ENCODE results near the gene FBN2.
"Not testable (repeated sequence)": the region's sequence is repeated elsewhere in the genome, so short reads cannot be mapped to it uniquely, and the experiment has no call there.

Gene FBN2

GRCh38 chr5:128426090-128426534 lies 111.9 kb downstream of the FBN2 start:
- no peak for DNase-seq (ENCODE audit: low spot score)

- DNase-seq (ENCODE audit: low spot score), result no peak
These were observed 113.4 kb downstream of the FBN2 start for GRCh38 chr5:128424646-128425045.

GRCh38 chr5:128422612-128423011 lies 115.4 kb downstream of the FBN2 start:
- no peak for DNase-seq (ENCODE audit: low spot score)

- DNase-seq (ENCODE audit: low spot score), result no peak
These were observed 123.6 kb downstream of the FBN2 start for GRCh38 chr5:128414469-128414868.

- DNase-seq (ENCODE audit: low spot score), result no peak
These were observed 124.7 kb downstream of the FBN2 start for GRCh38 chr5:128413356-128413755.

DNA sequence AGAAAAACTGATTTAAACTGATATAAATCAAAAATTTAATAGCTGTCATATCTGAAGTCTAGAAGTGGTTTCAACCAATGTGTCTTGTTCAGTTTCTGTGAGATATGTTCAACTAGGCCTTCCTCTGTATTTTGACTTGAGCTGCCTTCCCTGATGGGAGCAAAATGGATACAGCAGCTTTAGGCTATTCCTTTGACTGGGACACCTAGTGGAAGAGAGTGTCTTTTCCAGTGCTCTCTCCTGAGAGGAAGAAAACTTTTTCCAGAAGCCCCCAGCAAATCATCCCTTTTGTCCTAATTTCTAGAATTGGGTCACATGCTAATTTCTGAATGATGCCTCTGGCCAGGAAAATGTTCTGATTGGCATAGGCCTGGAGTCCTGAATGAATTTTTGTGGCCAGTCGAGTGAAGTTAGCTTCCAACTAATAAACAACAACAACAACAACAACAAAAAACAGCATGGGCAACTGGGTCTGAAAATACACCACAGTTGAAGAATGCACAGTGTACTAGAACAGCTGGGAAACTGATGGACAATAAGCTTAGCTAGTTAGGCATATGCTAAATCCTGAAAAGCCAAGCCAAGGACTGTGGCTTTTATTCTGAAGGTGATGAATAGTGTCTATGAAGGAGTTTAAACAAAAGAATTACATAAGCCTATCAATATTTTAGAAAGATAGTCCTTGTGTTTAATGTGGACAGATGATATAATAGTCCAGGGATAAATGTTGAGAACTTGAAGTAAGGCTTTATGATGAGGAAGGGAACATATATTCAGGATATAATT lies 125.7 kb downstream of the FBN2 start:
- DNase-seq (ENCODE audit: low spot score), result no peak

DNA sequence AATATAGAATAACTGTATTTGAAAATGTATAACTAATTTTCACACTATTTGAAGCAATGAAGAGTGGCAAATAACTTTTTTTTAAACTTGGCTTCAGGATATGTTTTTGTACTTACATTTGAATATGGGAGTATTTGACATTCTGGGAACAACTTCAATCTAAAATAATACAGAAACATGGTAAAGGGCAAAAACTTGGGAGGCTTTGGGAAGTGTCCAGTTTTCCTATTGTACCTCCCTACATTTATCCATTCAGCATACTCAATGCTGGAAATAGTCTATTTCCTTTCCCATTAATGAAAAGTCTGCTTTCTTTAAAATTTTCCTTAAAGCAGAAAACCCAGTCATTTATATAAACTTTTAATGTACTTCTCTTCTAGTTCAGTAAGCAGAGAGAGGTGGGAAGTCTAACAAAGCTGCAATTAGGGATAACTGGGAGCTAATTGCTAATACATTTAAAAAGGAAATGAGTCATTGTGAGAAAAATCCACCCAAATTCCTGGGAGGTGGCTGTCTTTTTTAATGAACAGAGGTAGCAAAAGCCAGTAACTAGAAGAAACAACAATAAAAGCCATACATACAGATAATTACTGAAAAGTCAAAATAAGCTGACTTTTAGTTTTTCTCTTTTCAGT lies 128.8 kb downstream of the FBN2 start:
- no peak for DNase-seq (ENCODE audit: low spot score)

DNA sequence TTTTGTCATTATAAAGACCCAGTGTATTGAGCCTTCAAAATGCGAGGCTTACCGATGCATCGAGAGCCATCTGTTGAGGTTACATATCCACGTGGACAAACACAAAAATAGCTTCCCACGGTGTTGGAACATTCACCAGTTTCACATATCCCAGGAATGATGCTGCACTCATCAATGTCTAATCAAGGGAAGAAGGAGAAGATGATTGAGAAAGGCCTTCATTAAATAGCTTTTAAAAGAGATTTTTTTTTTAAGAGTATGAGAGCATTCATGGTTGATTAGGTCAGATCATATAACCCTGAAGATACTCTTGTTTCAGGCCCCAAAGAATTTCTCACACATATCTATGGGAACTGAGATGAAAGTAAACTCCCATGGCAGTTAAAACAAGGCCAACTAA lies 129.4 kb downstream of the FBN2 start:
- DNase-seq (ENCODE audit: low spot score), result no peak

DNA sequence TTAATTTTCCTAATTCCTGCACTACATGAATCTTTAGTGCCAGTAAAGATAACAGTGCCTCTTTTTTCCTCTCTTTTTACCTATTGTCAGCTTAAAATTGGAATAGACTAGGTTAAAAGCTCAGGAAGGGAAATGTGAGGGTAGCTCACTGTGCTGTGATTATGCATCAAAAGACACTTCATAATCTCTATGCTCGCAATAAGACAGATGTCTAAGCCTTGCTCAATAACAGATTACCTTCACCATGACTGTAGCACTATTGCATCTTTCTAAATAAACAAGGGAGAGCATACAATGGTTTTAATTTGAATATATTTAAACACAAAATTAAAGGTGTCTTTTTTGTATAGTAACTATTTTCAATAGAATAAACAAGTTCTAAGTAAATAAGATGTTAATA lies 130.1 kb downstream of the FBN2 start:
- DNase-seq (ENCODE audit: low spot score), result no peak

GRCh38 chr5:128406803-128407202 lies 131.2 kb downstream of the FBN2 start:
- DNase-seq (ENCODE audit: low spot score), result no peak

DNA sequence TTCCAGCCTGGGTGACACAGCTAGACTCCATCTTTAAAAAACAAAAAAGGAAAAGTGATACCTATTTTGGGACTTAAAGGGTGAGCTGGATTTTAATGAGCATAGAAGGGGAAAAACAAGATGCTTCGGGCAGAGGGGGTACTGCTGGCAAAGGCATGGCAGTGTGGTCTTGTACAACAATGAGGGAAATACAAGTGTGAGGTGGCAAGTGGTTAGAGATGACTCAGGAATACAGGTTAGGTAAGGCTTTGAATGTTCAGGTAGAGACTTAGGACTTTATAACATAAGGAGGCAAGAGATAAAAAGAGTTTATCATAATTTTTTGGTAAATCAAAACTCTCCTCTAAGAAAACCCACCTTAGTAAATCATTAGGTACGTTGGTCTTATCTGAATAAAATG lies 132.9 kb downstream of the FBN2 start:
- no peak for DNase-seq (ENCODE audit: low spot score)

GRCh38 chr5:128403333-128403732 lies 134.7 kb downstream of the FBN2 start:
- DNase-seq (ENCODE audit: low spot score), result no peak

- DNase-seq (ENCODE audit: low spot score), result no peak
These were observed 135.5 kb downstream of the FBN2 start for GRCh38 chr5:128402506-128402905.

- DNase-seq (ENCODE audit: low spot score), result not testable (repeated sequence)
These were observed 137.3 kb downstream of the FBN2 start for GRCh38 chr5:128400766-128401165.

DNA sequence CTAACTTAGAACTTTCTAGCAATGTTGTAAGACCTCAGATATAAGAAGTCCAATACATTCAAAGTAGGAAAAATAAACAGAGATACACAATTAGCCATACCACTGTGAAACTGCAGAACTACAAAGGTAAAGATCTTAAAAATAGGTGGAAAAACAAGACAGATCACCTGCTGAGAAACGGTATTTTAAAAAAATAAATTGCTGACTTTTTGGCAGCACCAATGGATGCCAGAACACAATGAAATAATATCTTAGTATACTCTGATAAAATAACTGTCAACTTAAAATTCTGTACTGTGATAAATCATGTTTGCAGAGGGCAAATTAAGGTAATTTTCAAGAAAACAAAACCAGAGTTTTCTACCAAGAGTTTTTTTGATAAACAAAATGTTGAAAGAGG lies 138.9 kb downstream of the FBN2 start:
- no peak for DNase-seq (ENCODE audit: low spot score)

GRCh38 chr5:128397876-128398275 lies 140.2 kb downstream of the FBN2 start:
- DNase-seq (ENCODE audit: low spot score), result no peak

DNA sequence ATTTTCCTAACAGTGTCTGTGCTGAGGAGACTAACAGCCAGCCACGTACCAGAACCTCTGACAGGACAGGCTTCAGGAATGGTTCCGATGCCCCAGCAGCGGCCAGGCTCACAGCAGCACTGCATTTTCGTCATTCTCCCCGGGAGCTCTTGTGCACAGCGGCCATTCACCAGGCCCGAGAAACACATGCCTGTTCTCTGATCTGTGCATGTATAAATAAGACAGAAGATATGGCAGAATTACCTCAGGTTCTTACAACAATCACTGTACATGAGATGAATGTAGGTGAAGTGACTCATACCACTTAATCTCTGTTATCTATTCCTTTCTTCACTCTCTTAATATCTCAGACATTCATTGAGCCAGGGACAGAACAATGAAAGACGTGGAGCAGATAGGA lies 143.0 kb downstream of the FBN2 start:
- DNase-seq (ENCODE audit: low spot score), result no peak

GRCh38 chr5:128384068-128384467 lies 154.0 kb downstream of the FBN2 start:
- no peak for DNase-seq (ENCODE audit: low spot score)

DNA sequence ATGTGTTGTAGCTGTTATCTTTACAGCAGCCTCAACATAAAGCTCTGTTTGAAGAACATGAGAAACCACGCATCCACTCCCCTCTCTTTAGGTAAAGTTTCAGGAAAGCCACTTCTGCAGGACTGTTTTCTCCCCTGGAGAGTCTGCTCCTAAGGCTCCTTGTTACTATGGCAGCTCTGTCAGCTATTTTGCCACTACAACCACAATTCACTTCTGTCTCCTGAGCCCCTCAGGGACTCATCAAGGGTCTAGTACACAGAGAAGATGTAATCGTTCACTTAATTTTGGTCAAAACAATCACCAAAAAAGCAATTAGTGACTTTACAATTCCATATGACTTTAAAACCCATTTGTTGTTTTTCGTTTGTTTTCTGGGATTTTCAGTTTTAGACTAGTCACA lies 157.7 kb downstream of the FBN2 start:
- DNase-seq (ENCODE audit: low spot score), result no peak

- DNase-seq (ENCODE audit: low spot score), result no peak
These were observed 159.4 kb downstream of the FBN2 start for GRCh38 chr5:128378632-128379031.

DNA sequence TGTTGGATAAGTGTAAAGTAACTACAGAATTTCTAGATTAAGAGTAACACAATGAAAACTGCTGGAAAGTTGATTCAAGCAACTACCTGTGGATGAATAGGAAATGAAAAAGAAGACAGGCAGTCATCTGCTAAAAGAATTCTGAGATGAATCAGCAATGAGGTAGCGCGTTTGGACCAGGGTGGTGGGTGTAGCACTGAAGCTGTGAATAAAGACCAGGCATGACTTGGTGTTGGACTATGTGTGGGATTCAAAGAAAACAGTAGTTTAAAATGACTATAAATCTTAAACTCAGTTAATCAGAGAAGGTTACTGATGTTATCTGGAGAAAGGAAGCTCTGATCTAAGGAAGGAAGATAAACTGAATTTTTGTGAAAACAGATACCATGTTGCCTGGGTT lies 159.8 kb downstream of the FBN2 start:
- no peak for DNase-seq (ENCODE audit: low spot score)

DNA sequence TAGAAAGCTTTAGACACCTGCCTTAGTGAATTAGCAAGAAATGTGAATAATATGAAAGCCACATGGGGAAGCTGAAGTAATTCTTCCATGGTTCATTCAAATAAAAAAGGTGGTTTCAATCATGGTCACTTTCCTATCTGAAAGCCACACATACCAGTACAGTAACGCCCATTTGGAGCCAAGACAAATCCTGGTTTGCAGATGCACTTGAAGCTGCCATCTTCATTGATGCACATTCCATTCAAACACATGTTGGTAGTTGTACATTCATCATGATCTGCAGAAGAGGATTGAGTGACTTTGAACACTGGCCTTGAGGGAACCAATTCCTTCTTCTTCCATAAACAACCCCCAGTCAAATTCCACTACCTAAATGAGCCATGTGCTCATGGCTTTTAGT lies 161.5 kb downstream of the FBN2 start:
- no peak for DNase-seq (ENCODE audit: low spot score)

GRCh38 chr5:128366147-128366546 lies 171.9 kb downstream of the FBN2 start:
- DNase-seq (ENCODE audit: low spot score), result no peak

GRCh38 chr5:128362370-128362769 lies 175.7 kb downstream of the FBN2 start:
- no peak for DNase-seq (ENCODE audit: low spot score)
